GM21529 (cell line): ENCODE measurements around the gene PNRC1.
"Not testable (repeated sequence)": the region's sequence is repeated elsewhere in the genome, so short reads cannot be mapped to it uniquely, and the experiment has no call there.

Source experiments
- ATAC-seq: cut with Tn5 transposase; IDR thresholded peaks from one replicate; pipeline ENCODE4 v1.9.1; 2021; ENCODE audit not compliant: unreplicated experiment

PNRC1 gene

GRCh38 chr6:89058627-89059026 lies 21.9 kb upstream of the PNRC1 start:
- no peak for ATAC-seq

GRCh38 chr6:89059227-89059626 lies 21.3 kb upstream of the PNRC1 start:
- ATAC-seq = no peak

- ATAC-seq = no peak
Measured at GRCh38 chr6:89063881-89064280, 16.7 kb upstream of the PNRC1 start.

- not testable (repeated sequence) for ATAC-seq
Measured at GRCh38 chr6:89064931-89065330, 15.6 kb upstream of the PNRC1 start.

GRCh38 chr6:89066121-89066520 lies 14.4 kb upstream of the PNRC1 start:
- ATAC-seq = not testable (repeated sequence)

GRCh38 chr6:89066940-89067646 lies 13.5 kb upstream of the PNRC1 start:
- no peak for ATAC-seq

GRCh38 chr6:89067796-89068195 lies 12.8 kb upstream of the PNRC1 start:
- ATAC-seq = no peak

- ATAC-seq = no peak
Measured at GRCh38 chr6:89068695-89069094, 11.9 kb upstream of the PNRC1 start.

- ATAC-seq = no peak
Measured at GRCh38 chr6:89069536-89070163, 10.9 kb upstream of the PNRC1 start.

GRCh38 chr6:89071036-89071435 lies 9.5 kb upstream of the PNRC1 start:
- ATAC-seq = no peak

- ATAC-seq = no peak
Measured at GRCh38 chr6:89073014-89073620, 7.4 kb upstream of the PNRC1 start.

GRCh38 chr6:89073840-89074239 lies 6.7 kb upstream of the PNRC1 start:
- no peak for ATAC-seq

GRCh38 chr6:89079511-89080234 lies 878 bp upstream of the PNRC1 start:
- no peak for ATAC-seq

GRCh38 chr6:89081129-89081422 lies 525 bp downstream of the PNRC1 start:
- ATAC-seq = peak; percentile 14

- peak; percentile 50 for ATAC-seq
Measured at GRCh38 chr6:89081423-89082322, 1.1 kb downstream of the PNRC1 start.

GRCh38 chr6:89082486-89082891 lies 1.9 kb downstream of the PNRC1 start:
- ATAC-seq = no peak

- no peak for ATAC-seq
Measured at GRCh38 chr6:89084542-89084941, 4.0 kb downstream of the PNRC1 start.

GRCh38 chr6:89084954-89085353 lies 4.4 kb downstream of the PNRC1 start:
- no peak for ATAC-seq

- no peak for ATAC-seq
Measured at GRCh38 chr6:89085409-89086205, 5.1 kb downstream of the PNRC1 start.

- ATAC-seq = no peak
Measured at GRCh38 chr6:89087881-89088280, 7.3 kb downstream of the PNRC1 start.
